Measurements from ENCODE around the gene HIVEP1. TPM values are rescaled to one million over a fixed set of nuclear protein-coding genes. Genes with fewer than 3 reads are reported as not detected.

The HIVEP1 gene
- total and polyA plus RNA-seq, 2 donors from 2014 or later = 3.6 to 30.4 TPM

DNA sequence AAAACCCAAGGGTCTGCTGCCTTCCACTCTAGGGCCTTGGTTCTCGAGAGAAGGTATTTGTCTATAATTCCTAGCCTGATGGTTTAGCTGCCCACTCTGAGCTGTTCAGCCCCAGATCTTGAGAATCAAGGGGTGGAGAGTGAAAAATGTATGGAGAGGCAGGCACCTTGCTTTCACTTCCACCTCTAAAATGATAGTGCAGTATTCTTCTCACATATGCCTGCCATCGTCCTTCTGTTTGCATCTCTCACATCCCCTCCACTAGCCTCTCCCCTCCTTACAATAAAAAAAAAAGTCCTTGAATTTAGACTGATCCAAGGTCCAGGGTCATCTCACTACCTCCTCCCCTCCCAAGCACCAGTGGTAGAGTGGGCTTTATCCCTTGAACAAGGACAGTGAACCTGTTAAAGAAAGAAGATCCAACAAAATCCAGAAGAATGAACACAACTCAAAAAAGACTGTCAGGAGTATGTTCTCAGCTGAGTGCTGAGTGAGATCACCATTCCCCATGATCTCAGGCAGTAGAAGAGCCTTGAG is 104.2 kb downstream of the HIVEP1 start:
- FAIRE-seq = no peak
- no peak overlapping the region for H3K9ac ChIP-seq (ENCODE audit: low read length in 3 of 3)
- no peaks in the 10 kb centered on the region for H3K27me3 ChIP-seq (ENCODE audit: control insufficient read depth, insufficient read depth, low read length)
- H3K27ac ChIP-seq (ENCODE audit: low read depth in 2 of 2, low read length in 2 of 2) = no peak overlapping the region
- intact Hi-C loops (cut with DNase I) = no loop called here
- TF ChIP-seq, protein P1, sequence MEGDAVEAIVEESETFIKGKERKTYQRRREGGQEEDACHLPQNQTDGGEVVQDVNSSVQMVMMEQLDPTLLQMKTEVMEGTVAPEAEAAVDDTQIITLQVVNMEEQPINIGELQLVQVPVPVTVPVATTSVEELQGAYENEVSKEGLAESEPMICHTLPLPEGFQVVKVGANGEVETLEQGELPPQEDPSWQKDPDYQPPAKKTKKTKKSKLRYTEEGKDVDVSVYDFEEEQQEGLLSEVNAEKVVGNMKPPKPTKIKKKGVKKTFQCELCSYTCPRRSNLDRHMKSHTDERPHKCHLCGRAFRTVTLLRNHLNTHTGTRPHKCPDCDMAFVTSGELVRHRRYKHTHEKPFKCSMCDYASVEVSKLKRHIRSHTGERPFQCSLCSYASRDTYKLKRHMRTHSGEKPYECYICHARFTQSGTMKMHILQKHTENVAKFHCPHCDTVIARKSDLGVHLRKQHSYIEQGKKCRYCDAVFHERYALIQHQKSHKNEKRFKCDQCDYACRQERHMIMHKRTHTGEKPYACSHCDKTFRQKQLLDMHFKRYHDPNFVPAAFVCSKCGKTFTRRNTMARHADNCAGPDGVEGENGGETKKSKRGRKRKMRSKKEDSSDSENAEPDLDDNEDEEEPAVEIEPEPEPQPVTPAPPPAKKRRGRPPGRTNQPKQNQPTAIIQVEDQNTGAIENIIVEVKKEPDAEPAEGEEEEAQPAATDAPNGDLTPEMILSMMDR (IDR thresholded peaks at IDR 0.05; ENCODE audit: borderline replicate concordance, extremely low read depth, insufficient read depth) = no peak
- H3K9me3 ChIP-seq (ENCODE audit: control insufficient read depth in 2 of 3, insufficient read depth in 1 of 3, low read length in 3 of 3) = peaks cover 0 to 6% (median 0%) of the 10 kb centered on the region in 3 donors
- DNase-seq = no peak
- peaks cover 5 to 15% (median 12%) of the 10 kb centered on the region in 3 donors for H3K36me3 ChIP-seq (ENCODE audit: control insufficient read depth in 2 of 3, insufficient read depth in 3 of 3, low read length in 3 of 3)
- peaks cover 0 to 3% (median 0%) of the 10 kb centered on the region in 3 donors for H3K4me1 ChIP-seq (ENCODE audit: control insufficient read depth in 2 of 3, insufficient read depth in 2 of 3, low read depth in 1 of 3, low read length in 3 of 3)
- H3K4me3 ChIP-seq (ENCODE audit: low read length in 3 of 3) = no peak overlapping the region

DNA sequence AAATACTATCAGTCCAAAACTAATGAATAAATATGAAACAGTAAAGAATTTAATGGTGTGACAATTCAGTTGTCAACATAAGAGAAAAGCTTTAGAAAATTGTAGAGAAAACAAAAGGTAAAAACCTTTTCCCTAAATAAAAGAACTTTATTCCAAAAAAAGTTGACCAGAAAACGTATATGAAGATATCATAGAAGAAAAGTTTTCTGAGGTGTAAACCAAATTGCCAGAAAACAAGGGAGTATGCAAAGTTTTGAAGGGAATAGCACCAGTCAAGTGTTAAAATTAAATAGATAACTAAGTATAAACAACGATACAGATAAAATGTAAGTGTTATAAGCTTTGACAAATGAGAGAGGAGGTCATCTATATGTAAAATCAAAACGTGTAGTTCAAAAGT is 104.9 kb downstream of the HIVEP1 start:
- intact Hi-C loops (cut with DNase I) = no loop called here
- no peak for FAIRE-seq

DNA sequence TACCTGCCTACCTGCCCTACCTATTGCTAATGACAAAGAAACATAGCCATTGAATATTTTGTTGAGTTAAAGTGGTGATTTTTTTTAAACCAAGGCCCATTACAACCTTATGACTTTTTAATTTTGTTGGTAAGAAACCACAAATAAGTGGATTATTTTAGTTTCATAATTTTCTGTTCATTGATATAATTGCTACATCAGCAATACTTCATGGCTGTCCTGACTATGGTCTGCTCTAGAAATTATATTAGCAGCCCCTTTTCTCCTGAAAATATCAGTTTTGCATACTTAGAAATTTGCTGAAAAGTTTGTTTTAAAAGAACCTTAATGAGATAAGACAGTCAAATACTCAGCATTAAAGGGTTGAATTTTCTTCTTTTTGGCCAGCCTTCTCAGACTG is 106.5 kb downstream of the HIVEP1 start:
- no peak for FAIRE-seq
- TF ChIP-seq, protein P1 (IDR thresholded peaks at IDR 0.05; ENCODE audit: borderline replicate concordance, extremely low read depth, insufficient read depth) = no peak
- Histone ChIP-seq H3K4me1 (ENCODE audit: control insufficient read depth in 2 of 3, insufficient read depth in 2 of 3, low read depth in 1 of 3, low read length in 3 of 3) (peaks cover 0 to 3% (median 0%) of the 10 kb centered on the region in 3 donors), H3K27ac (ENCODE audit: low read depth in 2 of 2, low read length in 2 of 2) (no peak overlapping the region), H3K9ac (ENCODE audit: low read length in 3 of 3) (no peak overlapping the region), H3K9me3 (ENCODE audit: control insufficient read depth in 2 of 3, insufficient read depth in 1 of 3, low read length in 3 of 3) (peaks cover 0 to 6% (median 0%) of the 10 kb centered on the region in 3 donors), H3K4me3 (ENCODE audit: low read length in 3 of 3) (no peak overlapping the region), H3K27me3 (ENCODE audit: control insufficient read depth, insufficient read depth, low read length) (no peaks in the 10 kb centered on the region), H3K36me3 (ENCODE audit: control insufficient read depth in 2 of 3, insufficient read depth in 3 of 3, low read length in 3 of 3) (peaks cover 8 to 18% (median 16%) of the 10 kb centered on the region in 3 donors)
- intact Hi-C loops (cut with DNase I) = no loop called here
- DNase-seq = no peak

More for the DNA sequence above, 104.9 kb downstream of the HIVEP1 start:
- Histone ChIP-seq H3K9me3 (ENCODE audit: control insufficient read depth in 2 of 3, insufficient read depth in 1 of 3, low read length in 3 of 3) (peaks cover 0 to 6% (median 0%) of the 10 kb centered on the region in 3 donors), H3K27me3 (ENCODE audit: control insufficient read depth, insufficient read depth, low read length) (no peaks in the 10 kb centered on the region), H3K36me3 (ENCODE audit: control insufficient read depth in 2 of 3, insufficient read depth in 3 of 3, low read length in 3 of 3) (peaks cover 8 to 18% (median 16%) of the 10 kb centered on the region in 3 donors), H3K9ac (ENCODE audit: low read length in 3 of 3) (no peak overlapping the region), H3K27ac (ENCODE audit: low read depth in 2 of 2, low read length in 2 of 2) (no peak overlapping the region), H3K4me1 (ENCODE audit: control insufficient read depth in 2 of 3, insufficient read depth in 2 of 3, low read depth in 1 of 3, low read length in 3 of 3) (peaks cover 0 to 3% (median 0%) of the 10 kb centered on the region in 3 donors), H3K4me3 (ENCODE audit: low read length in 3 of 3) (no peak overlapping the region)
- TF ChIP-seq, protein P1 (IDR thresholded peaks at IDR 0.05; ENCODE audit: borderline replicate concordance, extremely low read depth, insufficient read depth) = no peak
- no peak for DNase-seq
